Mammary epithelial cell (primary cell): ENCODE measurements around the gene MSI2.

Experiments
- CTCF ChIP-seq, 2 donors: IDR thresholded peaks in 1 of 2; conservative IDR thresholded peaks in 1 of 2; 2 replicates each; pipeline ENCODE4 v1.5.1; 2011 to 2012; ENCODE audit warnings: inconsistent platforms in 2 of 2, low read length in 2 of 2, mild to moderate bottlenecking in 2 of 2, control low read depth in 1 of 2, low read depth in 1 of 2; ENCODE audit not compliant: insufficient read depth in 1 of 2; ENCODE audit errors: extremely low read depth in 1 of 2
- EZH2 ChIP-seq: IDR thresholded peaks from 2 replicates; pipeline ENCODE4 v1.6.1; 2012; ENCODE audit warnings: low read length, inconsistent platforms, borderline replicate concordance

GRCh38 chr17:57496382-57496781 lies 240.1 kb downstream of the MSI2 start:
- TF ChIP-seq CTCF (conservative IDR thresholded peaks at IDR 0.05 in 1 of 2, IDR thresholded peaks at IDR 0.05 in 1 of 2; ENCODE audit: extremely low read depth in 1 of 2, insufficient read depth in 1 of 2, low read depth in 1 of 2, low read length in 2 of 2) (no peak), EZH2 (no peak)
